H1 (cell line): ENCODE results near the gene CEP78. TPM values are rescaled to one million over a fixed set of nuclear protein-coding genes. Genes with fewer than 3 reads are reported as not detected.

Experiments used
- CTCF ChIA-PET: fragments of 300-600 bp; sonication (Branson Sonifier 250); formaldehyde crosslinking; loops from one replicate; lab custom pipeline; 2021; ENCODE audit not compliant: partially characterized antibody; lab: Charles Lee
- POLR2A ChIA-PET: fragments of 300-600 bp; sonication (Branson Sonifier 250); formaldehyde crosslinking; loops from one replicate; lab custom pipeline; 2021; ENCODE audit warnings: inconsistent platforms; ENCODE audit not compliant: partially characterized antibody; lab: Charles Lee
- DNase-seq, 2 experiments: peaks; one replicate each; pipeline versions ENCODE4 v3.0.0 to v3.0.0-alpha.2; 2010 to 2022; ENCODE audit warnings: low spot score in 2 of 2, low read depth in 1 of 2, mixed read lengths in 1 of 2
- FAIRE-seq: peaks from 2 replicates; lab custom pipeline; 2011; peaks lifted over from hg19 to GRCh38; lab: Jason Lieb, UNC
- H2AFZ ChIP-seq: 2 replicates; pipeline ENCODE4 v1.8.1; 2012; ENCODE audit warnings: low read length, inconsistent platforms
- H2AK5ac ChIP-seq: 2 replicates; pipeline ENCODE4 v1.6.1; 2013; ENCODE audit warnings: low read depth, low read length
- H2BK120ac ChIP-seq: replicated peaks from 2 replicates; pipeline ENCODE3; 2013; ENCODE audit warnings: low read depth, low read length, inconsistent platforms
- H2BK12ac ChIP-seq: 2 replicates; pipeline ENCODE4 v1.6.1; 2013; ENCODE audit warnings: low read depth, low read length
- H2BK15ac ChIP-seq: 2 replicates; pipeline ENCODE4 v1.6.1; 2013; ENCODE audit warnings: low read length
- H2BK20ac ChIP-seq: 2 replicates; pipeline ENCODE4 v1.6.1; 2013; ENCODE audit warnings: low read length
- H2BK5ac ChIP-seq: 2 replicates; pipeline ENCODE4 v1.6.1; 2013; ENCODE audit warnings: low read depth, low read length
- H3K14ac ChIP-seq: 2 replicates; pipeline ENCODE4 v1.6.1; 2013; ENCODE audit warnings: inconsistent platforms; ENCODE audit not compliant: insufficient read length
- H3K18ac ChIP-seq: 2 replicates; pipeline ENCODE4 v1.6.1; 2013; ENCODE audit warnings: low read length; ENCODE audit errors: extremely low read depth
- H3K23ac ChIP-seq: 2 replicates; pipeline ENCODE4 v1.6.1; 2013; ENCODE audit warnings: inconsistent platforms; ENCODE audit not compliant: insufficient read length
- H3K23me2 ChIP-seq: 2 replicates; pipeline ENCODE4 v1.6.1; 2013; ENCODE audit warnings: low read depth, low read length
- H3K27ac ChIP-seq: 2 replicates; pipeline ENCODE4 v1.6.1; 2011; ENCODE audit warnings: low read depth, low read length, inconsistent platforms
- H3K27me3 ChIP-seq, 4 experiments: replicated peaks in 1 of 4; 1 replicate in 1 of 4; 2 replicates in 3 of 4; pipeline versions ENCODE4 v1.6.1 to v1.8.1; 2011 to 2013; ENCODE audit warnings: low read length in 3 of 4, mild to moderate bottlenecking in 3 of 4, inconsistent platforms in 2 of 4, mixed read lengths in 2 of 4, moderate library complexity in 1 of 4; ENCODE audit not compliant: control insufficient read depth in 3 of 4, insufficient read depth in 3 of 4; ENCODE audit errors: extremely low read depth in 1 of 4
- H3K36me3 ChIP-seq, 4 experiments: 2 replicates each; pipeline versions ENCODE4 v1.6.1 to v1.8.1; 2011 to 2013; ENCODE audit warnings: mild to moderate bottlenecking in 4 of 4, low read length in 3 of 4, moderate library complexity in 2 of 4, control low read depth in 1 of 4, inconsistent platforms in 1 of 4; ENCODE audit not compliant: insufficient read depth in 4 of 4, control insufficient read depth in 2 of 4
- H3K4ac ChIP-seq: replicated peaks from 2 replicates; pipeline ENCODE3; 2013; ENCODE audit warnings: low read length, low read depth, mixed read lengths, inconsistent platforms; ENCODE audit not compliant: insufficient read length
- H3K4me1 ChIP-seq, 4 experiments: replicated peaks in 1 of 4; 1 replicate in 1 of 4; 2 replicates in 3 of 4; pipeline versions ENCODE4 v1.6.1 to v1.8.1; 2011 to 2013; ENCODE audit warnings: low read length in 3 of 4, inconsistent platforms in 2 of 4, mixed read lengths in 1 of 4; ENCODE audit not compliant: insufficient read depth in 4 of 4, control insufficient read depth in 3 of 4
- H3K4me2 ChIP-seq, 2 experiments: 2 replicates each; pipeline versions ENCODE4 v1.6.1 to v1.8.1; 2011 to 2013; ENCODE audit warnings: low read depth in 2 of 2, low read length in 2 of 2, control low read depth in 1 of 2, inconsistent platforms in 1 of 2, mild to moderate bottlenecking in 1 of 2; ENCODE audit not compliant: insufficient read depth in 1 of 2
- H3K4me3 ChIP-seq, 4 experiments: fragments of 200-600, 300-600 bp in 1 of 4; sonication (generic), shearing (Covaris generic), sonication (Bioruptor Twin) in 1 of 4; 2 replicates each; pipeline versions ENCODE4 v1.5.1 to v1.8.1; 2011 to 2016; ENCODE audit warnings: low read length in 4 of 4, low read depth in 3 of 4, control low read depth in 2 of 4, inconsistent platforms in 2 of 4, mild to moderate bottlenecking in 2 of 4, mixed read lengths in 1 of 4, moderate library complexity in 1 of 4; ENCODE audit not compliant: insufficient read depth in 2 of 4; ENCODE audit errors: extremely low read depth in 1 of 4
- H3K56ac ChIP-seq: replicated peaks from 2 replicates; pipeline ENCODE3; 2013; ENCODE audit warnings: low read depth, mild to moderate bottlenecking, mixed read lengths, low read length, inconsistent platforms; ENCODE audit not compliant: insufficient read length
- H3K79me1 ChIP-seq: 2 replicates; pipeline ENCODE4 v1.6.1; 2013; ENCODE audit warnings: low read depth, low read length, control low read depth
- H3K79me2 ChIP-seq, 2 experiments: 2 replicates each; pipeline versions ENCODE4 v1.6.1 to v1.8.1; 2012 to 2013; ENCODE audit warnings: low read length in 2 of 2, mild to moderate bottlenecking in 2 of 2, inconsistent platforms in 1 of 2; ENCODE audit not compliant: insufficient read depth in 2 of 2, control insufficient read depth in 1 of 2
- H3K9ac ChIP-seq, 4 experiments: replicated peaks in 1 of 4; 1 replicate in 1 of 4; 2 replicates in 3 of 4; pipeline versions ENCODE4 v1.6.1 to v1.8.1; 2011 to 2013; ENCODE audit warnings: low read depth in 3 of 4, low read length in 3 of 4, control low read depth in 2 of 4, mild to moderate bottlenecking in 2 of 4, moderate library complexity in 2 of 4, inconsistent platforms in 1 of 4; ENCODE audit errors: extremely low read depth in 1 of 4
- H3K9me3 ChIP-seq, 2 experiments: 2 replicates each; pipeline versions ENCODE4 v1.6.1 to v1.8.1; 2012 to 2013; ENCODE audit warnings: mild to moderate bottlenecking in 2 of 2, moderate library complexity in 2 of 2, control low read depth in 1 of 2, inconsistent platforms in 1 of 2, low read depth in 1 of 2, low read length in 1 of 2, mixed read lengths in 1 of 2; ENCODE audit not compliant: insufficient read depth in 2 of 2
- H4K20me1 ChIP-seq, 2 experiments: replicated peaks in 1 of 2; 2 replicates each; pipeline versions ENCODE3 to v1.8.1; 2011 to 2013; ENCODE audit warnings: inconsistent platforms in 2 of 2, low read length in 2 of 2, mild to moderate bottlenecking in 1 of 2; ENCODE audit not compliant: insufficient read depth in 2 of 2, control insufficient read depth in 1 of 2
- H4K5ac ChIP-seq: 2 replicates; pipeline ENCODE4 v1.6.1; 2013; ENCODE audit warnings: low read length, low read depth, mixed read lengths, inconsistent platforms; ENCODE audit not compliant: insufficient read length
- H4K8ac ChIP-seq: 2 replicates; pipeline ENCODE4 v1.8.0; 2013; ENCODE audit warnings: mild to moderate bottlenecking, moderate library complexity, low read length, inconsistent platforms; ENCODE audit not compliant: insufficient read depth; ENCODE audit errors: extremely low read depth
- H4K91ac ChIP-seq: replicated peaks from 2 replicates; pipeline ENCODE3; 2013; ENCODE audit warnings: low read length, mixed read lengths, inconsistent platforms; ENCODE audit not compliant: insufficient read length
- ATF2 ChIP-seq: IDR thresholded peaks from 2 replicates; pipeline ENCODE4 v1.6.1; 2012; ENCODE audit warnings: low read length, inconsistent platforms
- EGR1 ChIP-seq: IDR thresholded peaks from 2 replicates; pipeline ENCODE4 v1.6.1; 2011; ENCODE audit warnings: low read depth, low read length, borderline replicate concordance
- POLR2A ChIP-seq, 2 experiments: IDR thresholded peaks; 1 replicate in 1 of 2; 2 replicates in 1 of 2; pipeline ENCODE4 v1.6.1; 2011; ENCODE audit warnings: low read depth in 2 of 2, low read length in 2 of 2, mild to moderate bottlenecking in 2 of 2; ENCODE audit errors: control extremely low read depth in 1 of 2
- WGBS, 2 experiments: shearing (Covaris generic) in 1 of 2; methylation state at CpG; one replicate each; pipeline versions ENCODE4 v1.1.6 to v1.1.7; 2013 to 2015; ENCODE audit warnings: low lambda C conversion rate in 2 of 2, mixed read lengths in 2 of 2, inconsistent platforms in 1 of 2, low coverage in 1 of 2, missing lambda C conversion rate in 1 of 2; ENCODE audit not compliant: insufficient replicate concordance in 2 of 2, insufficient coverage in 1 of 2, insufficient read length in 1 of 2; ENCODE audit errors: extremely low coverage in 1 of 2, missing lambda C conversion rate in 1 of 2; 5-methylcytosine and 5-hydroxymethylcytosine counted together
- polyA plus RNA-seq, 7 experiments: library from polyadenylated mRNA; depleted of rRNA in 3 of 7; stranded (reverse) in 5 of 7; unstranded in 2 of 7; fragments of >200 nt in 5 of 7; fragments of 200-250 nt in 2 of 7; gene quantifications; 1 replicate in 5 of 7; 2 replicates in 1 of 7; 4 replicates in 1 of 7; pipeline versions ENCODE4 v1.2.1 to v1.2.3, GENCODE V29; 2011 to 2013; ENCODE audit warnings: missing spikeins in 2 of 7, mixed read lengths in 2 of 7
- total RNA-seq: library from RNA; stranded (reverse); fragmentation: NEBNext Ultra II Directional; extraction: Animal tissue kit (Norgen Biotek cat#: 25700); gene quantifications from 2 replicates; pipeline ENCODE4 v1.2.1, GENCODE V29; 2021

CEP78 gene
- total and polyA plus RNA-seq, 2 of the 8 experiments (the other 6 are each of a cell fraction or from before 2014, with no cell fraction given) = 10.3 to 40.9 TPM

GRCh38 chr9:78304357-78304756, 68.5 kb downstream of the CEP78 start:
- H3K79me2 ChIP-seq = peaks cover 0 to 81% of the 10 kb centered on the region in 2 experiments; a peak in 2 of 4 replicates
- H4K20me1 ChIP-seq = peaks cover 15 to 19% of the 10 kb centered on the region in 2 experiments
- ChIA-PET CTCF (interaction anchor here (1.1 to 2.6 kb wide), 2 partner anchors 10 to 20 kb away, joined by 3 to 13 read pairs; no protein-coding TSS in a partner anchor), POLR2A (interaction anchor here (0.9 to 27.8 kb wide), 11 partner anchors 5 to 71 kb away, joined by 3 to 936 read pairs (median 7); partner anchors contain the start of gene PSAT1)
- TF ChIP-seq POLR2A (IDR thresholded peaks at IDR 0.05; ENCODE audit: control extremely low read depth in 1 of 2, low read depth in 2 of 2, low read length in 2 of 2) = peak in 1 of 2 experiments; percentile 16; a peak in 1 of 3 replicates
- TF ChIP-seq EGR1 = no peak
- TF ChIP-seq ATF2 = no peak
- H3K18ac ChIP-seq = no peak overlapping the region
- H3K4ac ChIP-seq = no peak overlapping the region
- no peak overlapping the region for H2BK20ac ChIP-seq
- no peak overlapping the region for H3K4me3 ChIP-seq
- H2BK5ac ChIP-seq = no peak overlapping the region
- H3K27ac ChIP-seq = no peak overlapping the region
- H3K14ac ChIP-seq = no peak overlapping the region
- H4K5ac ChIP-seq = no peak overlapping the region
- no peak overlapping the region for H2BK12ac ChIP-seq
- no peak overlapping the region for H3K9ac ChIP-seq
- H3K27me3 ChIP-seq = no peaks in the 10 kb centered on the region
- H3K4me1 ChIP-seq = no peaks in the 10 kb centered on the region; a peak in 1 of 7 replicates
- H3K23me2 ChIP-seq = no peaks in the 10 kb centered on the region
- H2BK15ac ChIP-seq = no peak overlapping the region
- FAIRE-seq = no peak
- H3K36me3 ChIP-seq = peaks cover 52 to 99% (median 91%) of the 10 kb centered on the region in 4 experiments
- no peak overlapping the region for H2AK5ac ChIP-seq
- H3K23ac ChIP-seq = no peak overlapping the region
- no peak overlapping the region for H4K8ac ChIP-seq
- H2BK120ac ChIP-seq = no peak overlapping the region
- no peak overlapping the region for H4K91ac ChIP-seq
- H2AFZ ChIP-seq = no peak overlapping the region
- no peak for DNase-seq
- H3K4me2 ChIP-seq = no peak overlapping the region
- peaks cover 4% of the 10 kb centered on the region for H3K79me1 ChIP-seq
- H3K9me3 ChIP-seq = no peaks in the 10 kb centered on the region; a peak in 1 of 4 replicates
- no peak overlapping the region for H3K56ac ChIP-seq
- 95% methylated on average over 1 of the region's 1 CpG; no CpG with 5 or more reads in 1 of the 2 experiments for WGBS, 2 experiments
